Measurements from ENCODE around the gene WDR1.

Gene WDR1

GRCh38 chr4:10097906-10098779, 18.5 kb downstream of the WDR1 start:
- no peak for DNase-seq

GRCh38 chr4:10096978-10097335, 19.6 kb downstream of the WDR1 start:
- no peak for DNase-seq

DNA sequence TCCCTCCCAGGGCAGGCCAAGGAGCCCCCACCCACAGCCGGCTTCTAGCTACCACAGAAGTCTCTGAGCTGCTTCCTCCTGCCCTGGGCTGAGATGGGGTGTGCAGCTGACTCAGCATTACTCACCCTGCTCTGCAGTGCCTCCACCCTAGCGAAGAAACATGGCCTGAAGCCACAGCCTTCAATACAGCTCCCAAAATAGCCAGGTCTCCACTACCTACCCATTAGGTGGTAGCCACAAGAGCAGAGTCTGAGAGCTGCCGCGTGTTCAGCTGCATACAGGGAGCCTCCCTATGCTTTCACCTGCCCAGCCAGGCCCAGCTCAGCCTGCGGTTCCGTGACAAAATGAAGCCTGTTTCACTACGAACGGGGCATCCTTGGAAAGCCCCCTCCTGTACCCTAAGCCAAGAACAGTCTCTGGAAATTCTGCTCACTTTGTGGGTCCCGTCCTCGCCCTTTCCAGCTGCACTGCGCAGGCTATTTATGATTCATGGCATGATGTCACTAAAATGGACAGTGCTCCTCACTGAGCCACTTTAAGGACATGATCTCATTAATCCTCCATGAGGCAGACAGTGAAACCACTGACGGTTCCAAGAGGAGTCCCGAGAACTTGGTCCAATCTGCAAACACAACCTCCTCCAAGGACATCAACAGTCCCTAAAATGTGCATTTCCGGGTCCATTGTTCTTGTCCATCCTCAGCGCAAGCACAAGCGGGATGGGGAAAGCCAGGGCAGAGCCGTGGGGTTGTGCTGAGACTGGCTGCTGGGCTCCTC, 20.2 kb downstream of the WDR1 start:
- peak; percentile 79 to 83 for DNase-seq

DNA sequence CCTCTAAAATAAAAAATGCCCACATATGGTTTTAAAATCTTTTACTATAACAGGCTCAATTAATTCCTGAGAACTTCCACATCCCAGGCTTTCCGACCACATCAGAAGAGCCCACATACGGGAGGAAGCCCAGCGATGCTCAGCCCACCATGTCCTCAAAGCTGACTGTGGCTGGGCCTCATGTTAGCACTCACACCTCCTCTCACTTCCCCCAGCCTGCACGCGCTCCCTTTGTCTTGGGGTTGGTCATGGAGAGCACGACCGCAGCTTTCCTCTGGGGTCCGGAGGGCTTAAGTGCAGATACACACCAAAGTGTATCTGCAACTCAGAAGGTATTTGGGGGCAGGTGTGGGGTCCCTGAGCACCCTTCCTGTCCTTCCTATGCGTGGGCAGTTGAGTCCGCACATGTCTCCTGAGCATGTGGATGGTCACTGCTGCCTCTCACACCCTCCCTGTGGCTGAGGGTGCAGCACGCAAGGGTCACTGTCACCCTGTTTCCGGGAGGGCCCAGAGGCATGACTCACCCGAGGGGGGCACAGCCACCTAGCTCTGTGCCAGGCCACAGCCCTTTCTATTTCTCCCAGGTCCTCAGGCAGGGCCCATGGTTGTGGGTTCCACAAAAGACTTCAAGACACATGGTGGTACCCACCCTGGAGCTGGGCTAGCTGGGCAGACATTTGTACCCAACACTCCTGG, 21.2 kb downstream of the WDR1 start:
- no peak for DNase-seq

GRCh38 chr4:10094841-10095240, 21.8 kb downstream of the WDR1 start:
- DNase-seq: no peak

DNA sequence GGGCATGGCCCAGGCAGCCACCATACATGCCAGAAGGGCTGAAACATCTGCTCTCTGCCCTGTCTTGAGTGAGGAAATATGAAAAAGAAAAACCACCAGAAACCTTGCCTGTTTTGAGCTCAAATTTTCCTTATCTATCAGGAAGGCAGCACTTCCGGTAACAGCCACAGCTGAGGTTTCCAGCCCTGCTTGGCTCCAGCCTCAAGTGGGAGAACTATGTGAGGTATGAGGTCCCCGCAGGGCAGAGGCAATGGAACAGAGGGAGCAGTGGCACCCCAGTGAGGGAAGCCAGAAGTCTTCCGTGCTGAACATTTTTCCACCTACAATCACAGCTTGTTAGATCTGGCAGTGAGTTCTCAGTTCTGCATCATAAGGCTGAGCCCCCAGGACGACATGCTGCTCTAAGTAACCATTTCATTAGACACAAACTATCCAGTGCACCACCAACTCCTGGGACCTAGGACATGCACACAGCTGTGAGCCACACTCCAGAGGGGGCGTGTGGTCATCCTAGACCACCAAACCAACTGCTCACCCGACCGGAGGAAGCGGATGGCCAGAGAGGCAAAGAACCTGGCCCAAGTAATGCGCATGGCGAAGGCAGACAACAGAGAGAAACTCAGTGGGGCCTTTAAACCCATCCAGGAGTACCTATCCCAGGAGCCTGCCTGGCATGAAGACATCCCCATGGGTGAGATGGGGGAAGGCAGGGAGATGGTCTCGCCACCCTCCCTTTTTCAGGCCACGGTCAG, 22.6 kb downstream of the WDR1 start:
- DNase-seq: no peak

GRCh38 chr4:10093271-10093621, 23.4 kb downstream of the WDR1 start:
- no peak for DNase-seq

GRCh38 chr4:10092481-10093270, 23.9 kb downstream of the WDR1 start:
- DNase-seq: no peak

- DNase-seq: no peak
Observed at GRCh38 chr4:10091531-10092181, 24.9 kb downstream of the WDR1 start.

DNA sequence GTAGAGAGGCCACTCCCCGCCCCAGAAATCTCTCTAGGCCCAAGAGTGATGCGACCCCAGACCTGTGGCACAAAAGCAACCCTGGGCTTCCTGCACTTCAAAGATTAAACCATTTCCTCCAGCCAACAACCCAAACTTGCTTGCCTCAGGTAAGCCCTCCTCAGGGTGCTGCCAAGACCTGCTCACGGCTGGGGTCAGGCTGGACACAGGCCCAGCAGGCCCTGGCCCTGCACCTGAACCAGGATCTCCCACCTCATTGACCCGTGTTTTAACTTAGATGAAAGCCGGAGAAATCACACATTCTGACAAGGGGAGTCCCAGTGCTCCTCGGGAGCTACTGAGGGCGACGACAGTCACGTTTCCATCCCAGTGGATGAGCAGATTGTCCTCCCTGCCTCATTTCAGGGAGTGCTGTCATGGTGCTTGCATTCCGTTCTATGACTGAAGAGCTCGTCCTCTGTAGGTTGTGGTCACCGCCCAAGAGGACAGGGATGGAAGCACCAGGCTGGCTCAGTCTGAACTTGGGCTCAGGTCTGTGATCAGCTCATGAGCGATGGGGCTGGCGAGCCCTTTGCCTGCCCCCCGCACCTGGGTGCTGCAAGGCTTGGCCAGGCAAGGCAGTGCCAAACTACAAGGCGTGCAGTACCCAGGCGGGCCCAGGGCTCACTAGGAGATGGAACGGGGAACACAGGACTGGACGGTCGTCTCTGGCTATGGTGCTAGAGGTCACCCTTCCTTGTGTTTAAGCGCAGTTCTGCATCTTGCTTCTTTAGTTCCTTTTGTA, 25.9 kb downstream of the WDR1 start:
- no peak for DNase-seq

- DNase-seq: no peak
Observed at GRCh38 chr4:10089346-10089745, 27.3 kb downstream of the WDR1 start.

DNA sequence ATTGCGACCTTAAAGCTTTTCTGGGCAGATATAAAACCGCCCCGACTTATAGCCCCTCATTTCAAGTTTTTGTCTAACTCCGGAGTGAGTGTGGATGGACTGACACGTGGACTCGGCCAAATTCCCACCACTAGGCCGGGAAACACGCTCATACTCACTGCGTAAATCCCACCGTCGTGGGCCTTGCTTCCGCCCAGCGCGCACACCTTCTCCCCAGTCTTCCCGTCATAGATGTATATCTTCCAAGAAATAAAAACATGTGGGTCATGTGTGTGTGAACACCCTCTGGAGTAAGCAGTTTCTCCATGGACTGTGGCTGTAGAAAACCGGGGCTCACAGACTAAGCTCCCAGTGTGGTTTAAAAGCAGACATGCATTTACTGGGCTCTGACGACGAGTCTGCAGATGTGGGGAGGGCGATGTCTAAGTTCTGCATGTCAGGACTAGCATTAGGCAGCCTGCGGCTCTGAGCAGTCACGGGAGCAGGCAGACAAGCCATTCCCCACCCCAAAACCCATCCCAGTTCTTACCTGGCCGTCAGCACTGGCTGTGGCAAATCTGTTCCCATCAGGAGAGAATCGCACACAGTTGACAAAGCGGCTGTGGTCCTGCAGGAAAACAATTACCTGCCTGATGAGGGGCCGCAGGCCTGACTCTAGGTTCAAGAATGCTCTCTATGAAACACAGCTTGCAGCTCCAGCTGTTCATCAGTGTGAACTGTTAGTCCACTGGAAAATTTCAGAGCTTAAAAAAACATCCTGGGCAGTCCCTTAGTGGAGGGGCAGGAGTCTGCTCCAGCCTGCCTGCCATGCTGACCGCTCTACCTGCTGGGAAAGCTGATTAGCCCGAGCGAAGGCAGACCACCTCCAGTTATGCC, 28.2 kb downstream of the WDR1 start:
- DNase-seq: no peak

- DNase-seq: no peak
Observed at GRCh38 chr4:10087152-10087791, 29.3 kb downstream of the WDR1 start.

DNA sequence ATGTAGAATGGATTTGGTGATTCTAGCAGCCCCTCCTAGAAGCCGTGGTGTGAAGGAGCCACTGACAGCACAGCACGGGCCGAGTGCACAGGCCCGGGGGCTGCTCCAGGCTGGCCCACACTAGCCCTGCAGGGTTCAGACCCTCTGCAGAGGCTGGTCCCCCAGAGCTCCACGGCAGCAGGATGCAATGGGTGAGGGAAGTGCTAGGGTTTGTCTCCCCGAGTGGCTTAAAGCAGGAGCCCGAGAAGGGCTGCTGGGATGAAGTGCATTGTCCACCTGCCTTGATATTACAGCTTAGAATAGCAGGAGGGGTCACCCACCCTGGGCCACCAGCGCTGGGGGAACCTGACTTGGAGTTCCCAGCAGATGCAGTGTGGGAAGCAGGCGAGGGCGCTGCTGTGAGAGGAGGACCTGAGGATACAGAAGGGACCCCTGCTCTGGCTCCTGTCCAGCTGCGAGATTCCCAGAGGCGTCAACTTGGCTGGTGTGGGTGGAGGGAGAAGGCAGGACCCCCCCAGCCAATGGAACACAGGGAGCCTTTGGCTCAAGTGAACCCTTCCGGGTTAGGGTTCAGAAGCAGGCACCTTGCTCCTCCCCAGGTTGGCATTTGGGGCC, 30.0 kb downstream of the WDR1 start:
- no peak for DNase-seq

DNA sequence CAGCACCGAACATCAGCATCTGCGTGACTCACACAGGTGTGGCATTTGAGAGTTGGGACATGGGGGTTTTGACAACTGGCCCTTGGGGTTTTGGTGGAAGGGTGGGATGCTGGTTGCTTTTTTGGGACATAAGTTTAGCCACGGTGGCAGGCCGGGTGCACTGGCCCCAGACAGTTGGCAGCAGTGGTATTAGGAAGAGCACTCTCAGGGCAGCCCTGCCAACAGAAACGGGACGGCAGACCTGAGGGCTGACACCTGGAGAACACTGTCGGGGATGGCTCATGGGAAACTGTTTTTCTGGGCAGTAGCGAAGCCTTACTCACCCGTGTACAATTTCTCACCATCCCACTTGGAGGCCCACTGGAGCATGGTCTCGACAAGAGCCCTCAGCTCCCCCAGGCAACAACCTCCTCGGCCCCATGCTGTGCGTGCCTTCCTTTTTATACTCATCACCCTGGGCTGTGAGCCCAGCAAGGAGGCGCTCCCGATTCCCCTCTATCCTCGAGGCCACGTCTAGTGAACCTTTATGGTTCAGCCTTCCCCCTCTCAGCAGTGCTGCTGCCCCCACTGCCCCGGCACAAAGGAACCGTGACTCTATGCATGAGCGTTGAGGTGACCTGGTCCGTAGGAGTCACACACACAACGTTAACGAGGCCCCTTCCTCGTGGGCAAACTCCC, 30.6 kb downstream of the WDR1 start:
- DNase-seq: no peak

DNA sequence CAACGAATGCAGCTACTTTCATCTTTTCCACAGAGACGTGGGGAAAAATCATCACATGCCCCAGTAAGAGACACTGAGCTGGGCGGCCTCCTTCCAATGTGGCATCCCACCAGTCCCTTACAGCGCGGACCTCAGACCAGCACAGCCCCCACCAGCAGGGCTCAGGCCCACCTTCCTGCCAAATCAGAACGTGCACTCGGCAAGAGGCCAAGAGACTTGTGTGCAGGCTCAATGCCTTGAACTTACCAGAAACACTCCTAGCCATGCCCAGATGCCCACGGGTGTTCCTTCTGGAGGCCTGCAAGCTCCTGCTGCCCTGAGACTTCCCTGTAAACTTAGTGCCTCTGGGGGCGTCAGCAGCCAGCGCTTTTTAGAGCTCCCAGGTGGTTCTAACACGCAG, 31.2 kb downstream of the WDR1 start:
- no peak for DNase-seq

DNA sequence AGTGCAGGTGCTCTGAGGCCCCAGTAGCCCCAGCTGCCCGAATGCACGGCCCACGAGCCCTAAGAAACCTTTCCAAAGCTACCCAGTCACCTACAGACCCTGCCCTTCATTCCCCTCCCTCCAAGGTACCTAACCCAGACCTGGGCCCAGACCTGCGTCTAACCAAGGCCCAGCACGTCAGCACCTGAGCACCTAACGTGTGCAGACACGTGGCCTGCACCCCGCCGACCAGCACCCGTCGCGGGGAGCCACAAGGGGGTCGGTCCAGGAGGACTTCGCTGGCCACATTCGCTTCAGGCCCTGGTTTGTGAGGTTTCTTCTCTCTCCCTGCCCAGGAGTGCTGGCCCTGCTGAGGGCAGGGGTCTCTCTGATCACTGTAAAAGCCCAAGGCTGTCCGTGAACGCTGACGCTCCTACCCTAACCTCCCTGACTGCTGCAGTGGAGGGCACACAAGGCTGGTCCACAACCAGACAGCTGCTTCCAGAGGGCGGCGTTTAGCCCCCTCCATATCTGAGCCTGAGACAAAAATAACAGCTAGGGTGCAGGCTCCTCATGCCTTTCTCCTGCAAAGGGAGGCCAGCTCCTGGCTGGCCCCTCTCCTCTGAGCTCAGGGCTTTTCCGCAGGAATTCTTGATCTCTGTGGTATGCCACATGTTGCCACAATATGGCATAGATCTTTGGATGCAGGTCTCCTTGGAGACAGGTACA, 31.8 kb downstream of the WDR1 start:
- DNase-seq: no peak

Measured in activated CD4-positive, alpha-beta T cell treated with anti-CD3 and anti-CD28 coated beads, Interleukin-2, amount 50 U/mL, for 4 hours (primary cell).